T-helper 17 cell (primary cell): ENCODE measurements around the gene SLC12A8. TPM values are rescaled to one million over a fixed set of nuclear protein-coding genes. Genes with fewer than 3 reads are reported as not detected.

Source experiments
- ATAC-seq: fragments of 150-1000 bp; cut with Tn5 transposase; 2 replicates; pipeline ENCODE4 v1.10.0; 2021; ENCODE audit warnings: mild to moderate bottlenecking, moderate library complexity
- DNase-seq, 3 donors: peaks; one replicate each; pipeline versions ENCODE4 v3.0.0 to v3.0.0-alpha.2; 2020 to 2021
- H3K9me3 ChIP-seq: one replicate; pipeline ENCODE4 v1.7.0; 2013; ENCODE audit warnings: low read length, mild to moderate bottlenecking; ENCODE audit not compliant: control insufficient read depth, poor library complexity, severe bottlenecking
- H3K27ac Mint-ChIP-seq: one replicate; pipeline ENCODE4 v1.8.0; 2022; ENCODE audit warnings: mild to moderate bottlenecking, moderate library complexity, mixed read lengths
- H3K27me3 Mint-ChIP-seq: one replicate; pipeline ENCODE4 v1.8.0; 2022; ENCODE audit warnings: mixed read lengths
- H3K36me3 Mint-ChIP-seq: one replicate; pipeline ENCODE4 v1.8.0; 2022; ENCODE audit warnings: low read depth, mixed read lengths
- H3K4me1 Mint-ChIP-seq: one replicate; pipeline ENCODE4 v1.8.0; 2022; ENCODE audit warnings: mild to moderate bottlenecking, mixed read lengths
- H3K4me3 Mint-ChIP-seq: one replicate; pipeline ENCODE4 v1.8.0; 2022; ENCODE audit warnings: mild to moderate bottlenecking, moderate library complexity, mixed read lengths
- total RNA-seq, 4 donors: library from RNA in 2 of 4; stranded (reverse) in 2 of 4; gene quantifications; one replicate each; pipeline ENCODE4 v1.2.3 and lab custom pipeline; 2022 to 2026

The SLC12A8 gene
- total RNA-seq, 2 donors from 2014 or later, result 0.40 TPM; not detected in 1

DNA sequence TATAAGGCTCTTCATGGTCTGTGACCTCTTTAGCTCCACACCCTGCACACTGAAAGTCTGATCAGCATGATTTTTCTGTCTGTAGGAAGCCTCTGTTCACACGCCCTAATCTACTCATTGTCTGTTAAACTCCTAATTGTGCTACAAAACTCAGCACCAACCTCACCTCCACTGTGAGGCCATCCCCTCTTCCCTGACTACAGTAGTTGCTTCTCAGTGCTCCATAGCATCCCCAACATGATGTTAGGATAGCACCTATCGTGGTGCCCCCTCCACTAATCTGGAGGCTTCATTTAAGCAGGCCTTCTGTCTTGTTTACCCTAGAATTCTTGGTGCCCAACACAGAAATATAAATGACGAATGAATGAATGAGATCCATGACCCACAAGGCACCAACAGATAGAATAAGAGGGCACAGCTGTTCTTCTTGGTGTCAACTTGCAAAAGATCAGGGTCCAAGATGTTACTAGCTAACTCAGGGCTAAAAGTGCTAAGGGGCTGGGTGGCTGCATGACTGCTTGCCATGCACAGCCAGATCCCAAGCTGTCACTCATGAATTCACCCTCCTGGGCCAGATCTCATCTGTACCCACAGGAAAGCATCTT is 101.6 kb downstream of the SLC12A8 start:
- no peaks in the 10 kb centered on the region for H3K36me3 Mint-ChIP-seq
- DNase-seq (no peak), ATAC-seq (no peak)
- peaks cover 29% of the 10 kb centered on the region for H3K27me3 Mint-ChIP-seq
- peaks cover 12% of the 10 kb centered on the region for H3K4me1 Mint-ChIP-seq
- H3K9me3 ChIP-seq, result no peaks in the 10 kb centered on the region
- H3K4me3 Mint-ChIP-seq, result no peak overlapping the region
- H3K27ac Mint-ChIP-seq, result no peak overlapping the region

DNA sequence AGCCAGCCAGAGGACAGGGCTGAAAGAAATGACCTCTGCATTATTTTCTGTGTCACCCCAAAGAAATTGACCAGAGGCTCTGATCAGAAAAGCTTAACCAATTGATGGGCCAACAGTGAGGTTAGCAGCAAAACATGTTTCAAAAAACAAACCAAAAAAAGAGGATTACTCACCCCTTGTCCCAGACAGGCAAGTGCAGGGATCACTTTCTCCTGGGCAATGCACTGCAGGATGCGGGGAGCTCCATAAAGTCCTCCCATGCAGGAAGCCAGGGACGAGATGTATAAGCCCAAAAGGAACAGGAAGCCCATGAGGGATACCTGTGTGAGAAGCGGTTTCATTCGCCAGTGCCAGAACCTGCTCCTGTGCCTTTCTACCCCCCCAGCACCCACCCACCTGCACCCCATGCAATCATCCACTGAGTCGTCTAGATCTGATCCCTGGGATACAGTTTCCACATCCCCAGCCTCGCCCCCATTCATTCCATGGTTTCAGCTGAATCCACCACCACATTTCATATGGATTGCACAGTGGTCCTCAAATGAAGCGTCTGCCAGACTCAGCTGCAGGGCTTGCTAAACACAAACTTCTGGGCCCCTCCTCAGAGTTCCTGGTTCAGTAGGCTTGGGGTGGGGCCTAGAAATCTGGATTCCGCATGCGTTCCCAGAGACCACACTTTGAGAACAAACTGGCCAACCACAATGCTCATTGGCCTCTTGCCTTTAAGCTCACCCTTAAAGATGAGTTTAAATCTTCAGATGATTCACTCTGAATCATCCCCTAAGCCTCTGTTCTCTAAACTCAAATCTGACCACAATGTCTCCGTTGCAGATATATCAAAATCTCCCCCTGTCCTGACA is 102.3 kb downstream of the SLC12A8 start:
- Mint-ChIP-seq H3K4me1 (peaks cover 9% of the 10 kb centered on the region), H3K27ac (no peak overlapping the region), H3K4me3 (no peak overlapping the region), H3K27me3 (peaks cover 24% of the 10 kb centered on the region), H3K36me3 (no peaks in the 10 kb centered on the region)
- ATAC-seq (no peak), DNase-seq (no peak)
- H3K9me3 ChIP-seq, result no peaks in the 10 kb centered on the region

DNA sequence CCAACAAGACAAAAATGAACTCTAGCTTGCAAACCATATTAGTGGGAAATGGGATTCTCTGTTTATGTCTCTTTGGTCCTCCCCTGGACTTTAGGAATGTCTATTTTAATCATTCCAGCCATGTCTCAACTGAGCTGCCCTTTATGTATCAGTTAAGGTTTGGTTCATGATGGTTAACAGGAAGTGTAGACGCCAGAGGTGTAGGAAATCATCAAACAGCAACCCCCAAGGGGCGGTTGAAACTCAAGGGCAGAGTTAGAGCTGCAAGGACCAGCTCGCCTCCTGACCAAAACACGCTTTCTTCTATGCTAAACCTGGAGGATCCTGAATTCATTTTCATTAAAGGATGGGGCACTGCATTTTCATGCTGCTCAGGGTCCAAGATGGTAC is 103.0 kb downstream of the SLC12A8 start:
- no peak for DNase-seq
- Mint-ChIP-seq H3K36me3 (no peaks in the 10 kb centered on the region), H3K27ac (no peak overlapping the region), H3K4me3 (no peak overlapping the region), H3K27me3 (peaks cover 17% of the 10 kb centered on the region), H3K4me1 (peaks cover 9% of the 10 kb centered on the region)
- ATAC-seq, result no peak
- H3K9me3 ChIP-seq, result no peaks in the 10 kb centered on the region

DNA sequence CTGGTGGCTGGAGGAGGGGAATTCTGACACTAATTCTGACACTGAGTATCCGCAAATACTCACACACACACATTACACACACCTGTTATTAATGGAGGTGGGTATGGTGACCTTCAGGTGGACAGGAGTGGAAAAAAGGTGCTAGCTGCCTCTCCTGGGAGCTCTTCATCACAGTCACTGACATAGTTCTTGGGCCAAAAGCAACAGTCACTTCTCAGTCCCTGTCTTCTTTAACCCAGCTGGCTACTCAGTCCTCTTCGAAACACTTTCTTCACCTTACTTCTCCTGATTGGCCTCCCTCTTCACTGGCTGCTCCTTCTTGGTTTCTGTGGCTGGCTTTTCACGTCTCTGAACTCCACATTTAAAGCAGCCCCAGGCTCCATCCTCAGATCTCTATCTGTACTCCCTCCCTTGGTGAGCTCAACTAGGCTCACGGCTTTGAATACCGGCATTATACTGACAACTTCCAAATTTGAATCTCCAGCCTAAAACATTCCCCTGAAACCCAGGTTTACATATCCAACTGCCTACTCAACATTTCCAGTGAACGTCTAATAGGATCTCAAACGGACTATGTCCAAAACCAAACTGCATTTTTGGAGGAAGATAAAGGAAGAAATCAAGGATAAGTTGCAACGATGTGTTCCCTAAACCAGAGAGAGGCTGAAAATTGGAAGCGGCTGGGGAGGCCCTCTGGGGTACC is 103.6 kb downstream of the SLC12A8 start:
- Mint-ChIP-seq H3K36me3 (no peaks in the 10 kb centered on the region), H3K4me1 (peaks cover 9% of the 10 kb centered on the region), H3K4me3 (no peak overlapping the region), H3K27me3 (peaks cover 14% of the 10 kb centered on the region), H3K27ac (no peak overlapping the region)
- ATAC-seq (no peak), DNase-seq (no peak)
- H3K9me3 ChIP-seq, result no peaks in the 10 kb centered on the region

DNA sequence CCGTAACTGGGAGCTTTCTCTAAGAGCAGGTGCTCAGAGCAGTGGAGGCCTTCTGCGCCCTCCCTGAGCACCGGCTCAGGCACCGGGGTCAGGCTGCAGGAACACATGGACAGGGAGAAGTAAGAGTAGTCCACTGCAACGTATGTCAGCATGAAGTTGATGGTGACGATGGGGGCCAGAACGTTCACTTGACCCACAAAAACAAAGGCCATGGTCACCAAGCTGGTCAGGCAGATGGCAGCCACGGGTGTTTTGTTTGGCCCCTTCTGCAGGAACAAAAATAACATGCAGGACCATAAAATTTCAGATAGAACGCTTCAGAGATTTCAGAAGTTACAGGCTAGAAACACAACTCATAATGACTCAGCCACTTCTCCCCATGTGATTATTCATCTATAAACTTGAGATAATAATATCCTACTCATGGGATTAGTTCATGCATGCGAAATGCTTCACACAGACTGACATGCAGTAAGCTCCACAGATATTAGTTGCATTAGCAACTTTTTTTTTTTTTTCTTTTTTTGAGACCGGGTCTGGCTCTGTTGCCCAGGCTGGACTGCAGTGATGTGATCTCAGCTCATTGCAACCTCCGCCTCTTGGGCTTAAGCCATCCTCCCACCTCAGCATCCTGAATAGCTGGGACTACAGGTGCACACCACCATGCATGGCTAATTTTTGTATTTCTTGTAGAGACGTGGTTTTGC is 104.5 kb downstream of the SLC12A8 start:
- DNase-seq (no peak), ATAC-seq (no peak)
- no peak overlapping the region for H3K27ac Mint-ChIP-seq
- H3K9me3 ChIP-seq, result no peaks in the 10 kb centered on the region
- H3K36me3 Mint-ChIP-seq, result no peaks in the 10 kb centered on the region
- no peak overlapping the region for H3K4me3 Mint-ChIP-seq
- peaks cover 5% of the 10 kb centered on the region for H3K27me3 Mint-ChIP-seq
- H3K4me1 Mint-ChIP-seq, result peaks cover 9% of the 10 kb centered on the region

DNA sequence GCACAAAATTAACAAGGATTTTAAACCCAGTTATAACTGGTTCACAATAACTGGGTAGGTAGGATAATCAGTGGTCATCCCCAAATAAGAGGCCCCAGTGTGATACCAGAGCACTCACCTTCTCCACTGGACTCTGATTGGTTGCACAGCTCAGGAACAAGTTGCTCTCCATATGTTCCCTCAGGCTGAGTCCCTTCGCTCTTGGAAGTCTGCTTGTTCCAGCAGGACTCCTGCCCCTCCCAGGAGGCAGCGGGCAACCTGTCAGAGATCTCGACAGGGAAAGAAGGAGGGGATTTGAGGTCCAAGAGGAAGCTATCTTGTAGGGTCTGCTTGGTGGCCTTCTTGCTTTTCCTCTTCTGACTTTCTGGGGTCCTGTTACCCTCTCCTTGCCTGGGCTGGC is 105.2 kb downstream of the SLC12A8 start:
- H3K36me3 Mint-ChIP-seq, result no peaks in the 10 kb centered on the region
- DNase-seq, result no peak
- ATAC-seq, result no peak
- peaks cover 8% of the 10 kb centered on the region for H3K27me3 Mint-ChIP-seq
- no peak overlapping the region for H3K4me3 Mint-ChIP-seq
- no peaks in the 10 kb centered on the region for H3K9me3 ChIP-seq
- no peak overlapping the region for H3K27ac Mint-ChIP-seq
- H3K4me1 Mint-ChIP-seq, result peaks cover 9% of the 10 kb centered on the region

DNA sequence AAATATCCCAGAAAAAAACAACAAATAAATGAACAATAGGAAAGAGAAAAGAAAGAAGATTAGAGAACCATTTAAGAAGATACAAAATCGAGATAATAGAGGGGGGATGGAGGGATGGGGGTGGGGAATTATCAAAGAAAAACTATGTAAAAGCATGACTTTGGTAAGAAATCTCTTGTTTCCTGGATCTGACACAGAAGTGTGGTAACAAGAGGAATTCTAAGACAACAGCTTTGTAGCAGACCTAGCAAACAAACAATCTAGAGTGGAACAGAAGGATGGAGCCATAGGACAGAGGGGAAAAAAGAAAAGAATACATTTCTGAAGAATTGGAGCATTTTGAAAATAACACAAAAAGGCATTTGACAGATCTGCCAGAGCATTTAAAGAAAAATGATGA is 107.4 kb downstream of the SLC12A8 start:
- no peak for ATAC-seq

DNA sequence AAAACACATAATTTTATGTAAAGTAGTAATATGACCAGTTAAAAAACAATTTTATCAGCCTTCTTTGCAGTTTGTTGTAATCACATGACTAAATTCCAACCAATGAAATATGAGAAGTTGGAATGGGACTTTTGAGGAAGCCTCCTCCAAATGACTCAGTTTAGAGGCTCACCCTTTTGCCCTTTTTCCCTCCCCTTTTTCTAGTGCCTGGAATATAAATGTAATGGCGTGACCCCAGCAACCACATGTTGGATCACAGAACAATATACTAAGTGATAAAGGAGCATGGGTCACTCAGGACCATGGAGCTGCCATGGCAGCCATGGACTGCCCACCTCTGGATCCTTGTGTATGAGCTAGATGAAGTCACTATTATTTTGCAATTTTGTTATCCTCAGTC is 107.9 kb downstream of the SLC12A8 start:
- peaks cover 8% of the 10 kb centered on the region for H3K4me1 Mint-ChIP-seq
- no peak overlapping the region for H3K4me3 Mint-ChIP-seq
- no peak for DNase-seq
- ATAC-seq, result no peak
- peaks cover 10% of the 10 kb centered on the region for H3K27me3 Mint-ChIP-seq
- H3K36me3 Mint-ChIP-seq, result peaks cover 2% of the 10 kb centered on the region
- no peak overlapping the region for H3K27ac Mint-ChIP-seq
- H3K9me3 ChIP-seq, result no peaks in the 10 kb centered on the region

More for the DNA sequence above, 107.4 kb downstream of the SLC12A8 start:
- no peak for DNase-seq
- peaks cover 8% of the 10 kb centered on the region for H3K4me1 Mint-ChIP-seq
- peaks cover 10% of the 10 kb centered on the region for H3K27me3 Mint-ChIP-seq
- no peak overlapping the region for H3K4me3 Mint-ChIP-seq
- no peaks in the 10 kb centered on the region for H3K9me3 ChIP-seq
- H3K36me3 Mint-ChIP-seq, result peaks cover 2% of the 10 kb centered on the region
- H3K27ac Mint-ChIP-seq, result no peak overlapping the region

DNA sequence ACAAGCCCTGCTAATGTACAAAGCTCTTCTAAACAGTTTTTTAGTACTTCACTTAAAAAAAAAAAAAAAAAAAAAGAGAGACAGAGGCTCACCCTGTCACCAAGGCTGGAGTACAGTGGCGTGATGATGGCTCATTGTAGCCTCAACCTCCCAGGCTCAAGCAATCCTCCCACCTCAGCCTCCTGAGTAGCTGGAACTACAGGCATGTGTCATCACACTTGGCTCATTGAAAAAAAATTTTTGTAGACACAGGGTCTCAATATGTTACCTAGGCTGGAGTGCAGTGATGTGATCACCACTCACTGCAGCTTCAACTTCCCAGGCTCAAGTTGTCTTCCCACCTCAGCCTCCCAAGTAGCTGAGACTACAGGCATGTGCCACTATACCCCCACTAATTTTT is 109.1 kb downstream of the SLC12A8 start:
- H3K9me3 ChIP-seq, result no peaks in the 10 kb centered on the region
- peaks cover 2% of the 10 kb centered on the region for H3K36me3 Mint-ChIP-seq
- DNase-seq (no peak), ATAC-seq (no peak)
- H3K4me3 Mint-ChIP-seq, result no peak overlapping the region
- no peak overlapping the region for H3K27ac Mint-ChIP-seq
- peaks cover 3% of the 10 kb centered on the region for H3K4me1 Mint-ChIP-seq
- peaks cover 10% of the 10 kb centered on the region for H3K27me3 Mint-ChIP-seq

DNA sequence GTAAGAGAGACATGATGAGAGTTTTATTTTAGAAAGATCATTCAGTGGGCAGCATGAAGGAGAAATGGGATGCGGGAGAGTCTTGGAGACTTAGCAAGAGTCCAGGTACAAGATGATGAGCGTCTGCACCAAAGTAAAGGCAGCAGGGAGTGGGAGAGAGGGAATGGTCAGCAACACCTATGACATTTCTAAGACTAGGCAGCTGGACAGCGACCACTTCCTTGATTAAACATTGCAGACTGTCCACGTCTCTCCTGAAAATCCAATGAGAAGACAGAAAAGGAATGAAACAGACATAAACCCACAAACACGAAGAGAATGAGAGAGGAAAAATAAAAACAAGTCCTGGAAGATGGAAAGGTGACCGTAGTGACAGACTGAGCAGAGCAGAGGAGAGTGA is 110.1 kb downstream of the SLC12A8 start:
- peaks cover 3% of the 10 kb centered on the region for H3K4me1 Mint-ChIP-seq
- DNase-seq, result no peak
- H3K27ac Mint-ChIP-seq, result no peak overlapping the region
- H3K27me3 Mint-ChIP-seq, result peaks cover 10% of the 10 kb centered on the region
- peaks cover 2% of the 10 kb centered on the region for H3K36me3 Mint-ChIP-seq
- no peaks in the 10 kb centered on the region for H3K9me3 ChIP-seq
- no peak overlapping the region for H3K4me3 Mint-ChIP-seq
- no peak for ATAC-seq

DNA sequence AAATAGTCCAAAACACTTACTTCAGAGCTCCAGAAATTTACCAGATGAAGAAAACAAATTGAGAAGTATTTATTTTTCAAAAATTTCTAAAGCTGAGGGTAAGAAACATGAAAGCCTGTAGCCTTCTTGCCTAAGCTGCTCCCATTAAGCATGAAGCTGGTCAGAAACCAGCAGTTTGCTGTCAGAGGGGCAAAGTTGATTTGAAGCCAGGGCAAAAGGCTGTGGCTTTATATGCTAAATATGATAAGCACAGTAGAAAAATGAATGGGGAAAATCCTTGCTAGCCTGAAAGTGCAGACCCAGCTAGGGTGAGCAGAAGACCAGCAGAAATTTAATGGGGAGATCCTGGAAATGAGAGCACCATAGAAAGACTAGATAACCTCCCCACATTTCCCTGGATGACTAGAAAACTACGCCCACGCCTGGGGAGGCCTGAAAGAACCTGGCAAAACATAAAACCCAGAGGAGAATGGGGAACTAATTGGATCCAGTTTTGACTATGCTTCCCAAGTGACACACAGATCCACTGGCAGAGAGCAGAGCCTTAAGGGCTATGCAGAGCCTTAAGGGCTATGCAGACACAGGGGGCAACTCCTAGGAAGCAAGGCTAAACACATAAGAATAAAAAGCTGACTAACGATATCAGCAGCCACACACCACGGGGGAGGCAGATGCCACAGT is 113.8 kb downstream of the SLC12A8 start:
- peaks cover 3% of the 10 kb centered on the region for H3K4me1 Mint-ChIP-seq
- no peaks in the 10 kb centered on the region for H3K9me3 ChIP-seq

DNA sequence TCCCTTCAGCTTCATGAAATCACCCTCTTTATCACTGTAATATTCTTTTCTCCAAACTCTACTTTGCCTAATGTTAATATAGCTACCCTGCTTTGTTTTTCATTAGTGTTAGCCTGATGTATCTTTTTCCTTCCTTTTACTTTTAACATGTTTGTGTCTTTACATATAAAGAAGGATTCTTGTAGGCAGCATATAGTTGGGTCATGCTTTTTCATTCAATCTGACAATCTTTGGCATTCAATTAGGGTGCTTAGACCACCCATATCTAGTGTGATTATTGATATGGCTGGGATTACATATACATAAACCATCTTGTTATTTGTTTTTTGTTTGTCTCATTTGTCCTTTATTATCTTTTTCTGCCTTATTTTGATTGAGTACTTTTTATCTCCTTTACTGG is 121.9 kb downstream of the SLC12A8 start:
- Mint-ChIP-seq H3K27ac (no peak overlapping the region), H3K36me3 (peaks cover 4% of the 10 kb centered on the region), H3K4me3 (no peak overlapping the region), H3K4me1 (no peaks in the 10 kb centered on the region), H3K27me3 (no peaks in the 10 kb centered on the region)
- H3K9me3 ChIP-seq, result no peaks in the 10 kb centered on the region
- ATAC-seq (no peak), DNase-seq (no peak)

More for the DNA sequence above, 113.8 kb downstream of the SLC12A8 start:
- H3K27me3 Mint-ChIP-seq, result peaks cover 10% of the 10 kb centered on the region
- no peak for DNase-seq
- ATAC-seq, result no peak
- peaks cover 2% of the 10 kb centered on the region for H3K36me3 Mint-ChIP-seq
- H3K4me3 Mint-ChIP-seq, result no peak overlapping the region
- no peak overlapping the region for H3K27ac Mint-ChIP-seq
